GM18858 (cell line): ENCODE results near the gene MTG2.

ENCODE experiments used
- ATAC-seq: cut with Tn5 transposase; IDR thresholded peaks from one replicate; pipeline ENCODE4 v1.9.1; 2021; ENCODE audit not compliant: unreplicated experiment

The MTG2 gene

DNA sequence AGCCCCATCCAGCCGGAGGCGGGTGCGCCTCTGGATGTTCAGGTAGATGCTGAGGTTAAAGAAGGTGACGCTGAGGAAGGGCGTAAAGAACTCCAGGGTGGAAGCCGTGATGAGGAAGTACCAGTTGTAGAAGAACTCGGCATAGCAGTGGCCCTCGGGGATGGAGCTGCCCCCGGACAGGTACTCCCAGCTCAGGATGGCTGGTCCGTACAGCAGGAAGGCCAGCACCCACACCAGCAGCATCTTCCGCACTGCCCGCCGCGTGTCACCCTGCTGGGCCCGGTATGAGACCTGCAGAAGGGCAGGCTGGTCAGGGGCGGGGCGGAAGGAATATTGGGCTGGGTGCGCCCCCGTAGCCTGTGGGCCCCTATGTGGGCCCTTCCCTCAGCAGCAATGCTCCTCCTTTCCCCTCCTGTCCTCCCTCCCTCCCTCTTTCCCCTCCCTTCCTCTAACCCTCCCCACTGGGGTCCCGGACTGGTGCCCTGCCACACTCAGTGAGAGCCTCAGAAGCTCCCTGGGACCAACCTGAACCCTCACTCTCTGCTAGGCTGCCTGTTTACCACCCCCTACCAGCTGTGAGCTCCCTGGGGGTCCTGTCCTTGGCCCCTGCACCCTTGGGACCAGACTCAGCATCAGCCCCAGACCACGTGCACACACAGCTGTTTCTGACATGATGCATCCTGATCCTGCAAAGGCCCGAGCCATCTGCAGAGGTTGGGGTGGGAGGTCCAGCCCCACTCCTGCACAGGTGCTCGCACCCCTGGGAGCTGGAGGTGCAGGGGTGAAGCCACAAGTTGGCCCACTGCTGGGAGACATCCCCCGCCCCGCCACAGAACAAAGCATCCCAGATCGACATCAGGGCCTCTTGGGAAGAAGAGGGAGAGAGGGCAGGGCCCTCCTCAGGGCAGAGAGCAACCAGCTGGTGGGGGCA is 34.1 kb downstream of the MTG2 start:
- ATAC-seq: no peak

DNA sequence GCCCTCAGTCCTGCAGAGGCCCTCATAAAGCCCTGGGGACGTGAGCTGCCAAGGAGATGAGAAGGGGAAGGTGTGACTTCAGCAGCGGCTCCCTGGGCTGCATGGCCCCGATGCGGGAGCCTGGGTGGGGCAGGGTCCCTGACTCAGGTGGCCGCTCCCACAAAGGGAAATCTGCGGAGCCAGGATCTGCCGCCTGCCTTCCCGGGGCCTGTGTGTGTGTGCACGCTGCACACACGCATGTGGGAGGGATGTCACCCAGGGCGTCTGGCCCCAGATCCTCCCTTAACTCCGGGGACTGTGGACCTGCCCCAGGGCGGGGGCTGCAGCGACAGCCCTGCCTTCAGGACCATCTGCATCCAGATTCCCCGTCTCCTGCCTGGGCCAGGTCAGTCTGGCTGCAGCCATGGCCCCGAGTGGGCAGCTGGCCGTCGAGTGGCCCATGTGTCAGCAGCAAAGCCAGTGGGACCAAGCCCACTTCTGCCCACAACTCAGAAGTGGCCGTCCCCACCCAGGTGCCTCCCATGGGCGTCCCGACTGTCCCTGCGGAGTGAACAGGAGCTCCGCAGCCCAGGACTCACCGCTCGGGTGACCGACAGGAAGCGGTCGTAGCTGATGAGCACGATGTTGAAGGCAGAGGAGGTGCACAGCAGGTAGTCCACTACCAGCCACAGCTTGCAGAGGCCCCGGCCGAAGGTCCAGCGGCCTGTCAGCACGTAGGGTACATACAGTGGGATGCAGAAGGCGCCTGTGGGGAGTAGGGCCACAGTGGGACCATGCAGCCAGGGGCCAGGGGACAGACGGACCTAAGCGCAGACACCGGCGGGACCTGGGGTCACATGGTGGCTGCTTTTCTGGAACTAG is 35.3 kb downstream of the MTG2 start:
- no peak for ATAC-seq

DNA sequence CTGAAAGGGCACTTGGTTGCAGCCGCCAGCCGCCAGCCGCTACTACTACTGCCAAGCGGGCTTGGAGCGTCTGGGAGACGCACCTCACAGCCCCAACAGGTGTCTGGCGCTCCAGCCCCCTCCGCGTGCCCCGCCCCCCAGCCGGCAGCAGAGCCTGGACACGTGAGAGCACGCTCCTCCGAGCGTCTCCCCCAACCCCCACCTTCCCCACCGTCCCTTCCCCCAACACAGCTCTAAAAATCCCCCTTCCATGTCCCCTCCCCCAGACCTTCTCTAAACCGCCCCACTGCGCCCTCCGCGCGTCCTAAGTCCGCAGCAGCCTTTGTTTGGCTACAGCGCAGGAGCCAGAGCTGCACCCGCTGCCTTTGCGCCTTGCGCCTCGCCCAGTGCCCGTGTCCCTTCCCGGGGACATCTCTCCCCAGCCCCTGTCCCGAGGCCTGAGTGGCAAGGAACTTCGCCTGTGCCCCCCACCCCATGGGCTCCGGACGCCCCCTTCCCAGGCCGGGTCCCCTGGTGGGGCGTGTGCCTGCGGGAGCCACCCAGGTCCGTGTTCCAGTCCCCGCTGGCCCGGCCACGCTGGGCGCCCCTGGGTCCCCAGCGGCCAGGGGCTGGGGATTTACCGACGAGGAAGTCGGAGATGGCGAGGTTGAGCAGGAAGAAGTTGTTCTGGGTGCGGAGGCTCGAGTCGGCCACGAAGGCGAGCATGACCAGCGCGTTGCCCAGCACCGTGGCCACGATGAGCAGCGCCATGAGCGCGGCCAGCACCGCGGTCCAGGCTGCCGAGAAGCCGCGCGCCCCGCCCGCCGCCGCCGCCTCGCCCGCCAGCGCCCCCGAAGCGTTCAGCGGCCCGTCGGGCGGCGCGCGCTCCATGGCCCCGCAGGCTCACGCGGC is 36.5 kb downstream of the MTG2 start:
- no peak for ATAC-seq

GRCh38 chr20:62219992-62220665 is 37.3 kb downstream of the MTG2 start, which contains the start of gene HRH3:
Gene HRH3, minus strand, starts transcription at chr20:62220278. Its CDS starts 308 bp downstream, at chr20:62219970.
- no peak for ATAC-seq

- no peak for ATAC-seq
Observed at GRCh38 chr20:62220666-62221568, 38.1 kb downstream of the MTG2 start.

GRCh38 chr20:62222266-62222850 is 39.5 kb downstream of the MTG2 start:
- ATAC-seq: no peak

GRCh38 chr20:62222972-62223371 is 40.1 kb downstream of the MTG2 start:
- no peak for ATAC-seq

- no peak for ATAC-seq
Observed at GRCh38 chr20:62223571-62223970, 40.7 kb downstream of the MTG2 start.

DNA sequence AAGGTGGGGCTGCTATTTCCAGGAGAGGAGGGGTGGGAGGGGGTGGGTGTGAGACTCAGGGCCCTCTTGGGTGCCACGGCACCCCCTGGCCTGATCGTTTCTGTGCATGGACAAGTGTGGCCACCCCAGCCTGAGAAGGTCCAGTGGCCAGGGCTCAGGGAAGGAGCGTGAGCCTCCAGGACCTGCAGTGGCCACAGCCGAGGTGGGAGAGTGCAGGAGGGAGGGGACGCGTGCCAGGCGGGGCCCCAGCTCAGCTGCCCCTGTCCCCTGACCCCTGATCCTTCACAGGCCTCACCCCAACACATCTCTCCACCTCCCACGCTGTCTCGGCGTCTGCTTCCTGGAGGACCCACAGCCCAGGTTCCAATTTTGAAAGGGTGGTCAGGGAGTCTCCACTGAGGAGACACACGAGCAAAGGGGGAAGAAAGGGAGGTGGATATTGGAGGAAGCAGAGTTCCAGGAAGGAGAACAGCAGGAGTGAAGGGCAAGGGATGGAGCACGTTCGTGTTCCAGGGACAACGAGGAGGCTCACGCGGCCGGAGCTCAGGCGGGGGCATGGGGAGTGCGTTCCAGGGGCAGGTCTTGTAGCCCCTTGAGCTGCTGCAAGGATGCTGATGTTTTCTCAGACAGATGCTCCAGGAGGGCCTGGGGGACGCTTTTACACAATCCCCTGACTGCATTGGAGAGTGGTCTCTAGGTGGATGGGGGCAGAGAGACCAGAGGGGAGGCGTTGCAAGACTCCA is 41.5 kb downstream of the MTG2 start:
- ATAC-seq: no peak

- no peak for ATAC-seq
Observed at GRCh38 chr20:62225026-62225425, 42.2 kb downstream of the MTG2 start.

GRCh38 chr20:62225820-62226635 is 43.2 kb downstream of the MTG2 start:
- no peak for ATAC-seq

GRCh38 chr20:62226707-62227590 is 44.1 kb downstream of the MTG2 start:
- no peak for ATAC-seq

DNA sequence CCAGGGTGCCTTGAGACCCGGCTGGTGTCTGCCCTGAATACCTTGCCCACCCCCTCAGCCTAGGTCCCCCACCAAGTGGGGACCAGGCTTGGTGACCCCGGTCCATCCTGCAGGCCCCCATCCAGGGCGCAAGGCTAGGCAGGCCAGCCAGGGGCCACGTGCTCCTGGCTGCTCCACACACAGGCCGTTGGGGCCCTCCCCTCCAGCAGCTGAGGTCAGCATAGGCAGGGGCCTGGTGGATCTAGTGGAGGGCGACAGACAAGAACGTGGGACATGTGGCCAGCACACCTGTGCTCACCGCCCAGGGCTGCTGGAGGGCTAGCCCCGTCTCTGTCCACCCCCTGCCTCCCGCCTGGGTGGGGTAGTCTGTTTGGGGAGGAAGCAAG is 44.8 kb downstream of the MTG2 start:
- ATAC-seq: no peak

- ATAC-seq: no peak
Observed at GRCh38 chr20:62227977-62228958, 45.4 kb downstream of the MTG2 start.

DNA sequence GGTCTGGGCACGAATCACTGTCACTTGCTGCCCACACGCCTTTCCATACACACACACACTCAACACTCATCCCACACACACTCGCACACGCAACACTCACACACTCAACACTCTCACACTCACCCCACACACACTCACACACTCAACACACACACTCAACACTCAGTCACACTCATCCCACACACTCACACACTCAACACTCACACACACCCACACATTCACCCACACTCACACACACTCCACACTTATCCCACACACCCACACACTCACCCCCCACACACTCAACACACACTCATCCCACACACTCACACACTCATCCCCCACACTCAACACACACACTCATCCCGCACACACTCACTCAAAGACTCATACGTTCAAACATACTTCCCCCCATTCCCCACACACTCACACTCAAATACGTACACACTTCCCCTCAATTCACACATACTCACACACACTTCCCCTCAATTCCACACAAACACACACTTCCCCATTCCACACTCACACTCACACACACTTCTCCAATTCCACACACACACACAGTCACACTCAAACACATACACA is 46.2 kb downstream of the MTG2 start:
- ATAC-seq: no peak
